ENCODE data around the gene OR4A47. TPM values are rescaled to one million over a fixed set of nuclear protein-coding genes. Genes with fewer than 3 reads are reported as not detected.
"Not testable (repeated sequence)": the region's sequence is repeated elsewhere in the genome, so short reads cannot be mapped to it uniquely, and the experiment has no call there.

The OR4A47 gene
- total RNA-seq (2022) (not detected in 2 replicates), Bru-seq, nascent RNA (not detected), BruChase-seq, experiment 1, labeled RNA remaining after a 2-hour chase (not detected), BruChase-seq, experiment 2, labeled RNA remaining after a 6-hour chase (not detected)
- long read RNA-seq = 0 reads

- H3K4me1 Mint-ChIP-seq (ENCODE audit: low read depth, unreplicated experiment); H3K27me3 Mint-ChIP-seq (ENCODE audit: insufficient read depth, unreplicated experiment); H3K36me3 ChIP-seq (ENCODE audit: control insufficient read depth, insufficient read depth, low read length); H3K4me3 Mint-ChIP-seq (ENCODE audit: unreplicated experiment); BruUV-seq (replicated peaks); H3K9me3 ChIP-seq; POLR2A ChIA-PET; H3K27me3 ChIP-seq (replicated peaks; ENCODE audit: control insufficient read depth, insufficient read depth, low read length); H3K27ac Mint-ChIP-seq (ENCODE audit: unreplicated experiment); H3K36me3 Mint-ChIP-seq (ENCODE audit: insufficient read depth, unreplicated experiment); DNase-seq; H3K4me3 ChIP-seq (ENCODE audit: low read depth, low read length); intact Hi-C loops (cut with micrococcal nuclease; ENCODE audit: unreplicated experiment); H3K4me1 ChIP-seq; CTCF ChIA-PET; H3K9me3 Mint-ChIP-seq (ENCODE audit: unreplicated experiment): not testable (repeated sequence)
These were observed at the start of gene OR4A47 for GRCh38 chr11:48488493-48488892. Gene OR4A47 (plus strand): TSS chr11:48488793. CDS start chr11:48488793, 0 bp downstream.

- H3K27ac Mint-ChIP-seq (ENCODE audit: unreplicated experiment); H3K27me3 Mint-ChIP-seq (ENCODE audit: insufficient read depth, unreplicated experiment); H3K27me3 ChIP-seq (replicated peaks; ENCODE audit: control insufficient read depth, insufficient read depth, low read length); H3K9me3 Mint-ChIP-seq (ENCODE audit: unreplicated experiment); intact Hi-C loops (cut with micrococcal nuclease; ENCODE audit: unreplicated experiment); H3K4me1 Mint-ChIP-seq (ENCODE audit: low read depth, unreplicated experiment); CTCF ChIA-PET; BruUV-seq (replicated peaks); H3K36me3 Mint-ChIP-seq (ENCODE audit: insufficient read depth, unreplicated experiment); DNase-seq; H3K4me3 ChIP-seq (ENCODE audit: low read depth, low read length); H3K9me3 ChIP-seq; H3K36me3 ChIP-seq (ENCODE audit: control insufficient read depth, insufficient read depth, low read length); H3K4me1 ChIP-seq; H3K4me3 Mint-ChIP-seq (ENCODE audit: unreplicated experiment); POLR2A ChIA-PET: not testable (repeated sequence)
These were observed 32.7 kb upstream of the OR4A47 start for GRCh38 chr11:48455909-48456308.

- H3K9me3 Mint-ChIP-seq (ENCODE audit: unreplicated experiment); CTCF ChIA-PET; H3K4me3 ChIP-seq (ENCODE audit: low read depth, low read length); H3K4me3 Mint-ChIP-seq (ENCODE audit: unreplicated experiment); H3K27ac Mint-ChIP-seq (ENCODE audit: unreplicated experiment); H3K4me1 ChIP-seq; intact Hi-C loops (cut with micrococcal nuclease; ENCODE audit: unreplicated experiment); BruUV-seq (replicated peaks); H3K9me3 ChIP-seq; H3K36me3 Mint-ChIP-seq (ENCODE audit: insufficient read depth, unreplicated experiment); H3K36me3 ChIP-seq (ENCODE audit: control insufficient read depth, insufficient read depth, low read length); H3K27me3 ChIP-seq (replicated peaks; ENCODE audit: control insufficient read depth, insufficient read depth, low read length); H3K27me3 Mint-ChIP-seq (ENCODE audit: insufficient read depth, unreplicated experiment); POLR2A ChIA-PET; DNase-seq; H3K4me1 Mint-ChIP-seq (ENCODE audit: low read depth, unreplicated experiment): not testable (repeated sequence)
These were observed 14.6 kb upstream of the OR4A47 start for GRCh38 chr11:48473966-48474365.

GRCh38 chr11:48474703-48475102, 13.9 kb upstream of the OR4A47 start:
- intact Hi-C loops (cut with micrococcal nuclease; ENCODE audit: unreplicated experiment); H3K9me3 ChIP-seq; DNase-seq; H3K27me3 ChIP-seq (replicated peaks; ENCODE audit: control insufficient read depth, insufficient read depth, low read length); CTCF ChIA-PET; H3K4me3 Mint-ChIP-seq (ENCODE audit: unreplicated experiment); H3K4me1 Mint-ChIP-seq (ENCODE audit: low read depth, unreplicated experiment); H3K4me3 ChIP-seq (ENCODE audit: low read depth, low read length); H3K27me3 Mint-ChIP-seq (ENCODE audit: insufficient read depth, unreplicated experiment); BruUV-seq (replicated peaks); H3K9me3 Mint-ChIP-seq (ENCODE audit: unreplicated experiment); POLR2A ChIA-PET; H3K36me3 Mint-ChIP-seq (ENCODE audit: insufficient read depth, unreplicated experiment); H3K36me3 ChIP-seq (ENCODE audit: control insufficient read depth, insufficient read depth, low read length); H3K4me1 ChIP-seq; H3K27ac Mint-ChIP-seq (ENCODE audit: unreplicated experiment): not testable (repeated sequence)

GRCh38 chr11:48506169-48506568, 17.6 kb downstream of the OR4A47 start:
- CTCF ChIA-PET; H3K36me3 Mint-ChIP-seq (ENCODE audit: insufficient read depth, unreplicated experiment); H3K4me3 ChIP-seq (ENCODE audit: low read depth, low read length); H3K9me3 ChIP-seq; BruUV-seq (replicated peaks); DNase-seq; H3K4me1 Mint-ChIP-seq (ENCODE audit: low read depth, unreplicated experiment); POLR2A ChIA-PET; H3K9me3 Mint-ChIP-seq (ENCODE audit: unreplicated experiment); H3K4me1 ChIP-seq; H3K36me3 ChIP-seq (ENCODE audit: control insufficient read depth, insufficient read depth, low read length); intact Hi-C loops (cut with micrococcal nuclease; ENCODE audit: unreplicated experiment); H3K27ac Mint-ChIP-seq (ENCODE audit: unreplicated experiment); H3K4me3 Mint-ChIP-seq (ENCODE audit: unreplicated experiment); H3K27me3 ChIP-seq (replicated peaks; ENCODE audit: control insufficient read depth, insufficient read depth, low read length); H3K27me3 Mint-ChIP-seq (ENCODE audit: insufficient read depth, unreplicated experiment): not testable (repeated sequence)
